HAP-1 (cell line): ENCODE data around the gene UCP3.

Source experiments
- DNase-seq, 2 experiments: peaks; one replicate each; pipeline ENCODE4 v3.0.0-alpha.2; 2016 to 2020; ENCODE audit warnings: low spot score in 2 of 2
- H3K27me3 ChIP-seq: fragments of 250-450 bp; sonication (Bioruptor Pico); 2 replicates; pipeline ENCODE4 v1.5.1; 2020; ENCODE audit warnings: low read depth, mild to moderate bottlenecking, moderate library complexity
- H3K36me3 ChIP-seq: fragments of 250-450 bp; sonication (Bioruptor Pico); replicated peaks from 2 replicates; pipeline ENCODE4 v1.5.1; 2020; ENCODE audit warnings: mild to moderate bottlenecking
- H3K4me1 ChIP-seq: fragments of 250-450 bp; sonication (Bioruptor Pico); 2 replicates; pipeline ENCODE4 v1.5.1; 2020; ENCODE audit warnings: mild to moderate bottlenecking
- H3K4me3 ChIP-seq: fragments of 250-450 bp; sonication (Bioruptor Pico); 2 replicates; pipeline ENCODE4 v1.5.1; 2020; ENCODE audit warnings: mild to moderate bottlenecking, moderate library complexity
- H3K9me3 ChIP-seq: fragments of 250-450 bp; sonication (Bioruptor Pico); 2 replicates; pipeline ENCODE4 v1.5.1; 2020; ENCODE audit warnings: mild to moderate bottlenecking, moderate library complexity
- in situ Hi-C: fragments of 300-500 bp; cut with MboI; formaldehyde crosslinking; loops from 3 replicates; pipeline ENCODE4 v1.14.3; 2020; ENCODE audit warnings: low sequenced_read_pairs, inconsistent platforms, mixed read lengths

Gene UCP3

DNA sequence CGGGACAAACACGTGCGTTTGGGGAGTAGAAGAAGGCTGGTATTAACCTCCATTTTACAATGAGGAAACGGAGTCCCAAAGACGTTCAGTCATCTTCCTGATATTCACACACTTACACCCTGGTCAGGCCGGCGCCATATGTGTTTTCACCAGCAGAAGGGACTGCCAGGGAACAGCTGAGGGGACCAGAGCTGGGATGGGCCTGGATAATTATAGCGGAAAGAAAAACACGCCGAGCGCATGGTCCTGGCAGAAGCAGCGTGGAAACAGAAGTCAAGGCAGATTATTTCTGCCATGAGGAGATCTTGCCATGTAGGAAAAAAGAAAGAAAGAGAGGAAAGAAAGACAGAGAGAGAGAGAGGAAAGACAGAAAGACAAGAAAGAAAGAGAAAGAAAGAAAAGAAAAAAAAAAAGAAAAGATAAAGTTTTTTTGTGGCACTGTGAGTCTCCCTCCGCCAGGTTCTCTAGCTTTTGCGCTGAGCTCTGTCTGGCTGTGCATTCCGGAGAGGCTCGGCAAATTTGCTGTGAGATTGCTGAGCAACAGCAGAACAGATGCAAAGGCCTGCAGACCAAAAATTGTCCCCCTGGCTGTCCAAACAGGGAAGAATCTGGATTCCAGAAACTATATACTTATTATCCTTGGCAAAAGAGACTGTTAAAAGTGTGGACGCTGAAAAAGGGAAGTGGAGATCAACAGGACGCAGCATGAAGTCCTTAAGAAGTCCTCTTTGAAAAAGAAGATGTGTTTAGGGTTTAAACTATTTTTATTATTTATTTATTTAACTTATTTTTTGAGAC lies 24.9 kb downstream of the UCP3 start:
- DNase-seq = no peak
- in situ Hi-C loops = no loop called here

DNA sequence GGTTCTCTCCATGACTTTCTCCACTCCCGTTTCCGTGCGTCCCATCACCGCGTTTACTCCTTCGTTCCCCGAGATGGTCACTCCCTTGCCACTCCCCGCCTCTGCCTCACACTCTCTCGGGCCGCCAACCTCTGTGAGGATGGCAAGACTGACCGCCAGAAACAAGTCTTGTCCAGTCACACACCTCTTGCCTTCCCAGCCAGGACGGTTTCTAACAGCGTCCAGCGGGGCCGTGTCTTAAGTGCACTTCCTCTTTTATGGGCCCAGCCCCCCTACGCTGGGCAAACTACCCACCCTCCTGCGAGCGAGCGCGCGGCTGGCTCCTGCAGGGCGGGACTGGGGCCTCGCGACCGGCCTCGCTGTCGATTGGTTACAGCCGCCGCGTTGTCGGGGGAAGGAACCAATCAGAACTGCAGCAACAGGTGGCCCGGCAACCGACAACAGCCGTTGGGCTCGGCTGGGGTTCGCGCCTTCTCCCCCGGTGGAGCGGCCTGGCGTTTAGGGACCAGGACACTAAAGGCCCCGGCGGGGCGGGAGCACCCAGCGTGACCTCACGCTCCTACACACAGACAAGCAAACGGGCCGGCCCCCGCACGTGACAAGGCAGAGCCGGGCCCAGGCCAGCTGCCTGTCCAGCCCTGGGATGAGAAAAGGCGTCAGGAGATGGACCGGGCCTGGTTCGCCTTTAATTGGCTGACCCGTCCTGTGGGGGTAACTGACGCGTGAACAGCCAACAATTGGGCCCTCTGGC lies 25.7 kb downstream of the UCP3 start:
- H3K36me3 ChIP-seq = peaks cover 27% of the 10 kb centered on the region
- DNase-seq = peak; percentile 90 to 96
- in situ Hi-C loops = no loop called here
- H3K9me3 ChIP-seq = no peaks in the 10 kb centered on the region
- H3K27me3 ChIP-seq = no peaks in the 10 kb centered on the region
- H3K4me3 ChIP-seq = peak overlapping the region; percentile 72
- peaks cover 17% of the 10 kb centered on the region for H3K4me1 ChIP-seq

More for the DNA sequence above, 24.9 kb downstream of the UCP3 start:
- no peaks in the 10 kb centered on the region for H3K27me3 ChIP-seq
- peaks cover 19% of the 10 kb centered on the region for H3K36me3 ChIP-seq
- peaks cover 17% of the 10 kb centered on the region for H3K4me1 ChIP-seq
- H3K4me3 ChIP-seq = peak overlapping the region; percentile 72
- no peaks in the 10 kb centered on the region for H3K9me3 ChIP-seq

DNA sequence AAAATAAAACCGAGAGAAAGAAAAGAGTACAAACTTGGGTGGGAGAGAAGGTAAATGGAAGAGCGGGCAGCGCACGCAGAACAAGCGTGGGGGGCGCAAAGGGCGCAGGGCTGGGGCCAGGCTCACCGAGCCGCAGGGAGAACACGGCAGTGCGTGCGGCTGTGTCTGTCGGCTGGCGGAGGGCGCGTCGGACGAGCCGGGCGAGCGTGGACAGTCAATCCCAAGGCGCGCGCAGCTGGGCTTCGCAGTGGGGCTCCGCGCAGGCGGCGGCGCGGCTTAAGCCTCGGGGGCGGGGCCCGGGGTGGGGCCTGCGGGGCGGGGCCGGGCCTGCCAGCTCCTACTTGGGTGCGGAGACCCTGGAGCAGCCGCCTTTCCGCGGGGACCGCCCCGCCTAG lies 26.3 kb downstream of the UCP3 start, which contains the start of gene UCP2:
Gene UCP2, minus strand, starts transcription at position 249 of the 395 bp plus-strand sequence. CDS start 4,465 bp downstream, outside the sequence.
- H3K4me1 ChIP-seq = peaks cover 17% of the 10 kb centered on the region
- DNase-seq = peak in 1 of 2 experiments; percentile 94
- in situ Hi-C loops = no loop called here
- H3K4me3 ChIP-seq = peak within 1 kb of the TSS; percentile 72
- no peaks in the 10 kb centered on the region for H3K27me3 ChIP-seq
- H3K9me3 ChIP-seq = no peaks in the 10 kb centered on the region
- peaks cover 33% of the 10 kb centered on the region for H3K36me3 ChIP-seq

DNA sequence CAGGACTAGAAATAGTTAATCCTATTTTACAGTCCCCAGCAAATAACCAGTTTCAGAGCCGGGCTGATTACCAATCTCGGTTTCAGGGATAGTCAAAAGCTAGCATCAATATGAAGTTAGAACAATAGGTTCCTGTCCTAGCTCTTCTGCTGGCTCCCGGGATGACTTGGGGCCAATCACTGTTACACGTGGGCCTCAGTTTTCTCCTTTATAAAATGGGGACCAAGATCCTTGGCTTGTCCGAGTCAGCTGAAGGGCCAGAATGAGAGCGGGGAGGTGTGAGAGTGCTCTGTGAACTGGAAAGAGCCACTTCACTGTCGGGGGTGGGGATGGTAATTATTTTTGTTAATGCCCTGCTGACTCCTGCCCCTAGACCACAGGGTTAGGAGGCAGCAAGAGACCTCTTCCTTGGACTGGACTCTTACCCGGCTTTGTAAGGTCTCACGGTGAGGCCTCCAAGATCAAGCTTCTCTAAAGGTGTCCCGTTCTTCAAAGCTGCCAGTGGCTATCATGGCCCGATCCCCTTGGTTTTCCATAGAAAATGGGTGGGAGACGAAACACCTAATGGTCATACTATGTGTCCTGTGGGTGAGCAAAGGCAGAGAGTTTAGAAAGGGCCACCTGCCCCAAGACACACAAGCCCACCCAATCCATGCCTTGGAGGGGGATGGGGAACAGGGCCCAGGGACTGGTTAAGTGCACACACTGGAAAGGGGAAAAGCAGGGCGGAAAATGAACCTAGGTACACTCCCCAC lies 27.7 kb downstream of the UCP3 start:
- H3K4me3 ChIP-seq = peak overlapping the region; percentile 72
- no peaks in the 10 kb centered on the region for H3K27me3 ChIP-seq
- DNase-seq = no peak
- peaks cover 17% of the 10 kb centered on the region for H3K4me1 ChIP-seq
- in situ Hi-C loops = no loop called here
- no peaks in the 10 kb centered on the region for H3K9me3 ChIP-seq
- peaks cover 46% of the 10 kb centered on the region for H3K36me3 ChIP-seq

DNA sequence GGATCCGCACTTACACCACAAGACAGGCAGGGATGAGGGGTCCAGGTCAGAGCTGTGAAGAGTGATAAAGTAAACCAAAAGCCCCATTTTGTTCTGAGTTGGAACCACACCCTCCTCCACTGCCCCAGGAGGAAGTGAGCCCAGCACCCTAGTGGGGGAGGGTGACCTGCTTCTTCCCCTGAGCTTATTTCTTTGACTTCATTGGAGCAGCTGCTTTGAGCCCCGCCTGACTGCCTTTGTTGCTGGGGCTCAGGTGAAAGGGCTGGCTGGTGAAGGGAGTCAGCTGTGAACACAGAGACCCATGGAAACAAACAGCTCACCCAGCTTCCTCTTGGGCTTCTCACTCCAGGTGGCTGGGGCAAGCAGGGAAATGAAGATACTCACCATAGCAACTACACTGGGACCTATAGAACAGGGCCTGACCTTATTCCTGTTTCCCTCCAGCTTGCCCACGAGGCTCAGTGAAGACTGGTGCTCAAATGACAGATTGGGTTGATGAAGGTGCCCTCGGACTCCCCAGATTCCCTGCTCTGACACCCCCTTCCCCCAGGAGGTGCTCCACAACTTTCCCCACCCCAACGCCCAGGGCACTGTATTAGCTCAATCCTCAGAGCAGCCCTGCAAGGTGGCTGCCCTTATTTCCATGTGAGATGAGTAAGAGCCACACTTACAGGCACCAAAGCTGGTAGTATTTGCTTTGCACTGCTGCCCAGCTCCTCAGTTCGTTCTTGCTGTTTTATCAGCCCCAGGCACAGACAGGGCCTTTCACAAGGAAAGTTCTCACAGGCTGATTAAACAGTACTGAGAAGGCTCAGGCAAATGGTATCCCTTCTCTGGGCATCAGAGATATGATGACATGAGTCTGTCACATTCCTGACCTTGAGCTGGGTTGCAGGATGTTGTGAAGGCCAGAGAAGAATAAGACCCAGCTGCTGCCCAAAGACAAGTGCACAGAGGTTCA lies 28.6 kb downstream of the UCP3 start:
- Histone ChIP-seq H3K4me1 (peaks cover 17% of the 10 kb centered on the region), H3K36me3 (peaks cover 56% of the 10 kb centered on the region), H3K9me3 (no peaks in the 10 kb centered on the region), H3K4me3 (no peak overlapping the region), H3K27me3 (no peaks in the 10 kb centered on the region)
- in situ Hi-C loops = no loop called here
- peak in 1 of 2 experiments; percentile 42 for DNase-seq

DNA sequence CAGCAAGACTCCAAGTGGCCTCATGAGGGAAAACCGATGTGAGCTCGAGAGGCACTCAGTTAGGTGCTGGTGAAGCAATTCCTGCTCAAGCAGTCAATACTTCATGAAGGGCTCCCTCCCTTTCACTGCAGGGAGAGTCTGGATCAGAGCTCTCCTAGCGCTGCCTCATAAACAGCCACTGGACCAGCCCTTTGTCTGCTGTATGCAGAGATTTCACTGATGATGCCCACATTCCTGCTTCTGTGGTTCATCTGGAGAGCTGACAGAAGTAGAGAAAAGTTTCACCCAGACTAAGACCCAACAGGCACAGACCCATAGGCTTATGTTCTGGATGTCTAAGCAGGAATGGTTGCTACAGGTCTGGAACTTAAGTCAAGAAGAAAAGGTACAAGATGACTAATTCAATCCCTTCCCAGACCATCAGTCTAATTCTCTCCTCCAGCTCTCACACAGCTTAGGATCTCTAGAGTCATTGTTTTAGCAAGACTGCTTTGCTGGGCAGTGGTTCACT lies 30.3 kb downstream of the UCP3 start:
- H3K4me3 ChIP-seq = no peak overlapping the region
- in situ Hi-C loops = no loop called here
- peaks cover 13% of the 10 kb centered on the region for H3K4me1 ChIP-seq
- DNase-seq = no peak
- H3K27me3 ChIP-seq = no peaks in the 10 kb centered on the region
- H3K9me3 ChIP-seq = no peaks in the 10 kb centered on the region
- peaks cover 67% of the 10 kb centered on the region for H3K36me3 ChIP-seq

DNA sequence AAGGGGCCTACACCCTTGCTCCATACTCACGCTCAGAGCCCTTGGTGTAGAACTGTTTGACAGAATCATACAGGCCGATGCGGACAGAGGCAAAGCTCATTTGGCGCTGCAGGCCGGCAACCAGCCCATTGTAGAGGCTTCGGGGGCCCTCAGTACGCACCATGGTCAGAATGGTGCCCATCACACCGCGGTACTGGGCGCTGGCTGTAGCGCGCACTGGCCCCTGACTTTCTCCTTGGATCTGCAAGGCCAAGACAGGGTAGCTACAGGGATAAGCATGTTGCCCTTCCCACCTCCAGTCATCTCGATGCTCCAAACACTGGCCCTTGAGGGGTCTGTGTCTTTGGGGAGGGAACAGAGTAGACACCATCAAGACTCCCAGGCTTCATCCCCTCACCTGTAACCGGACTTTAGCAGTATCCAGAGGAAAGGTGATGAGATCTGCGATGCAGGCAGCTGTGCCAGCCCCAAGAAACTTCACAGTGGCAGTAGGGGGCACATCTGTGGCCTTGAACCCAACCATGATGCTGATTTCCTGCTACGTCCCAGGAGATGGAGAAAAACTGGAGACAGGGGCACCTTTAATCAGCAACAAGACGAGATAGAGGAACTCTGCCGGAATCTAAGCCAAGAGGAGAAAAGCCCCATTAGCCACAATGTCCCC lies 30.9 kb downstream of the UCP3 start:
- H3K4me3 ChIP-seq = no peak overlapping the region
- no peak for DNase-seq
- H3K4me1 ChIP-seq = peaks cover 9% of the 10 kb centered on the region
- peaks cover 69% of the 10 kb centered on the region for H3K36me3 ChIP-seq
- no peaks in the 10 kb centered on the region for H3K9me3 ChIP-seq
- no peaks in the 10 kb centered on the region for H3K27me3 ChIP-seq
- in situ Hi-C loops = no loop called here

DNA sequence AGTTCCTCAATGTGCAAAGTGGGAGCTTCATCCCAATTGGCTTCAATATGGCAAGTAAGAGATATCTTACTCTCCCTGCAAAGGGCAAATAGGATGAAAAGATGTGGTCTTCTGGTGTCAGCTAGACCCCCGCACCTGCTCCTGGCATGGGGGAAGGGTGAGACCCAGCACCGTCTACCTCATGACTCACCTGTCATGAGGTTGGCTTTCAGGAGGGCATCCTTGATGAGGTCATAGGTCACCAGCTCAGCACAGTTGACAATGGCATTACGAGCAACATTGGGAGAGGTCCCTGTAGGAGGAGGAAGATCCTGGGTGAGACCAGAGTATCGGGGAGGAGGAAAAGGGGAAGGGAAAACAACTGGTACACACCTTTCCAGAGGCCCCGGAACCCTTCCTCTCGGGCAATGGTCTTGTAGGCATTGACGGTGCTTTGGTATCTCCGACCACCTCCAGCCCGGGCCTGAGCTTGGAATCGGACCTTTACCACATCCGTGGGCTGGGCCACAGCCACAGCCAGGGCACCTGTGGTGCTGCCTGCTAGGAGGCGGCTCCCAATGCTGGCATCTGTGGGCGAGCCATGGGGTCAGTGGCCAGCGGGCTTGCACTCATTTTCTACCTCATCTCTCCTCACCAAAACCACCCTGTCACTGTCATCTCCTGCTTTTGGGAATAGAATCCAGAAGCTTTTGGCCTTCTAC lies 32.3 kb downstream of the UCP3 start:
- H3K9me3 ChIP-seq = no peaks in the 10 kb centered on the region
- no peaks in the 10 kb centered on the region for H3K27me3 ChIP-seq
- peaks cover 69% of the 10 kb centered on the region for H3K36me3 ChIP-seq
- in situ Hi-C loops = no loop called here
- H3K4me3 ChIP-seq = no peak overlapping the region
- H3K4me1 ChIP-seq = peaks cover 7% of the 10 kb centered on the region
- DNase-seq = no peak

DNA sequence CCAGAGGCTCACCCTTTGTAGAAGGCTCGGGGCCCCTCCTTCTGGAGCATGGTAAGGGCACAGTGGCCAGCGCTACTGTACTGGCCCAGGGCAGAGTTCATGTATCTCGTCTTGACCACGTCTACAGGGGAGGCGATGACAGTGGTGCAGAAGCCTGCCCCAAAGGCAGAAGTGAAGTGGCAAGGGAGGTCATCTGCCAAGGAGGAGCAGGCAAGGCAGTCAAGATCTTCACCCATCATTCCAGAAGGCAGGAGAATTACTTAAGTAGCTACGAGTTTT lies 33.5 kb downstream of the UCP3 start:
- no peaks in the 10 kb centered on the region for H3K27me3 ChIP-seq
- in situ Hi-C loops = no loop called here
- H3K36me3 ChIP-seq = peaks cover 63% of the 10 kb centered on the region
- no peaks in the 10 kb centered on the region for H3K9me3 ChIP-seq
- H3K4me3 ChIP-seq = no peak overlapping the region
- H3K4me1 ChIP-seq = peaks cover 5% of the 10 kb centered on the region; the same call in 1 of the 2 replicates
- DNase-seq = no peak

DNA sequence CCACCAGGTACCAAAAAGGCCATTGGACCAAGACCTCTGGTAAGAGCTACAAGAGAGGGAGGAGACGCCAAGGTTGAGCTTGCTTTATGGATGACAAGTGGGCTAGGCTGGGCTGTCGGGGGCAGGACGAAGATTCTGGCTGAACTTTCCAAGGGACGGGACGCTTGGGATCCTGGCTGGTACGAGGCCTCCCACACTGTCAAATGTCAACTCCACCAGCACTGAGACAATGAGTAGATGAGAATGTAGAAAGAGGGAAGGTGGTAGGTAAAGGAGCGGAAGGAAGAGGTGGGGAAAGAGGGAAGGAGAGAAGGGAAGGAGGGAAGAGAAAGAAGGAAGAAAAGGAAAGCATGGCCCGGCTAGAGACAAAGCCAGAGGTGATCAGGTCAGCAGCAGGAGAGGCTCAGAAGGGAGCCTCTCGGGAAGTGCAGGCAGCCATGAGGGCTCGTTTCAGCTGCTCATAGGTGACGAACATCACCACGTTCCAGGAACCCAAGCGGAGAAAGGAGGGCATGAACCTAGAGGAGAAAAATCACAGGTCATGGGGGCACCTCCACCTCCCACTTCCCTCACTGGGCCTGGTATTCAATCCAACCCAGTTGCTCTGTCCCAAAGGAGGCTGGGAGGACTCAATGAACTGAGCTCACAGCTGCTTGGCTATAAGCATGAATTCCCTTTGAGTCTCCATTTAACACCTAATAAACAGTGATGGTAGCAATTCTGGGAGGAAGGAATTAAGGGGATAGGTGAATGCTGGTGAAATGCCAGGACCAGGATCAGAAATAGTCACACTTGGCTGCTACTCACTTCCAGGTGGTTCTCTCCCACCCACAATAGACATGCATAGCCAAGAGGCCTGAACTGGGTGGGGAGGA lies 34.0 kb downstream of the UCP3 start:
- no peaks in the 10 kb centered on the region for H3K27me3 ChIP-seq
- H3K4me3 ChIP-seq = no peak overlapping the region
- in situ Hi-C loops = no loop called here
- peaks cover under 1% of the 10 kb centered on the region; the same call in 1 of the 2 replicates for H3K4me1 ChIP-seq
- DNase-seq = no peak
- peaks cover 58% of the 10 kb centered on the region for H3K36me3 ChIP-seq
- H3K9me3 ChIP-seq = no peaks in the 10 kb centered on the region

DNA sequence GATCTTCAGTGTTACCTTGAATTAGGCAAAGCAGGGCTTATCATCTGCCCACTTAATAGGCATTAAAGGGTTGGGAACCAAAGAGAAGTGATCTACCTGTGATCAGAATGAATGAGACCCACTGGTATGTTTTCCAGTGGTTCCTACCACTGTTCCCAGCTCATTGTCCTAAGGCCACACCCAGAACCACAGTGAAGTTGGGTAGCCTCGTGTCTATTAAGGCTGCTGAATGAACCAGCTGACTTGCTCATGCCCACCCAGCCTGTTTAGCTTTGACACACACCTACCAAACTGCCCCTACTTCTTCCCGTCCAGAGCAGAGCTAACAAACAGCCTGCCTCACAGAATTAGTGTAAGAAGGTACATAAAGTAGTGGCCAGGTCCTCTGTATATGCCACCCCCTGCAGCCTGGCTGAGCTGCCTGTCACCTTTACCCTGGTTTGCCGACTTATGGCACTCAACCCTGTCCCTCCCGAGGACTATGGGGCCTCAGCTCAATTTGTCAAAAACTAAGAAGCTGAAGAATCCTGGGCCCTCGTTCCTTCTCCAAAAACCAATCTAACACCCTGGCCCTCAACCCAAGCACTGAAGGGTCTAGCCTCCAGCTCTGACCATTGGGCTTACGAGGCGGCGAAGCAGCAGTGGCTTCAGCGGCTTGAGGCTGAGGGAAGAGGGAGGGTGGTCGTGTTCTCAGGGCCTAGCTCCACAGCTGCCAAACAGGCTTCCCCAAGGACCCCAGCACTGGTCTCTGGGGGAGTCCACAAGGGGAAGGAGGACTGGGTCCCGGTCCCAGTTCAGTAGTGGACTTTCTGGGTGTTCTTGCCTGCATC lies 36.0 kb downstream of the UCP3 start:
- in situ Hi-C loops = no loop called here
- no peaks in the 10 kb centered on the region for H3K4me1 ChIP-seq
- no peaks in the 10 kb centered on the region for H3K9me3 ChIP-seq
- H3K27me3 ChIP-seq = no peaks in the 10 kb centered on the region
- H3K4me3 ChIP-seq = no peak overlapping the region
- H3K36me3 ChIP-seq = peaks cover 39% of the 10 kb centered on the region
- no peak for DNase-seq
